ENCODE data around the gene PLXNC1.

Gene PLXNC1

GRCh38 chr12:94112121-94112520 is 36.3 kb upstream of the PLXNC1 start:
- H3K4me3 ChIP-seq (ENCODE audit: low read depth, low read length): no peak overlapping the region
- no peaks in the 10 kb centered on the region for H3K4me1 ChIP-seq (ENCODE audit: control insufficient read depth, insufficient read depth, low read length)
- no peaks in the 10 kb centered on the region for H3K9me3 ChIP-seq (ENCODE audit: control insufficient read depth, insufficient read depth, low read length)
- no peaks in the 10 kb centered on the region for H3K36me3 ChIP-seq (ENCODE audit: control insufficient read depth, insufficient read depth, low read length)
- H3K9ac ChIP-seq (ENCODE audit: low read depth, low read length): no peak overlapping the region
- H3K27me3 ChIP-seq (ENCODE audit: control insufficient read depth, insufficient read depth, low read length): peaks cover 2% of the 10 kb centered on the region

GRCh38 chr12:94114166-94114565 is 34.2 kb upstream of the PLXNC1 start:
- H3K36me3 ChIP-seq (ENCODE audit: control insufficient read depth, insufficient read depth, low read length): no peaks in the 10 kb centered on the region
- H3K4me1 ChIP-seq (ENCODE audit: control insufficient read depth, insufficient read depth, low read length): no peaks in the 10 kb centered on the region
- peaks cover 2% of the 10 kb centered on the region for H3K27me3 ChIP-seq (ENCODE audit: control insufficient read depth, insufficient read depth, low read length)
- no peak overlapping the region for H3K4me3 ChIP-seq (ENCODE audit: low read depth, low read length)
- H3K9me3 ChIP-seq (ENCODE audit: control insufficient read depth, insufficient read depth, low read length): no peaks in the 10 kb centered on the region
- H3K9ac ChIP-seq (ENCODE audit: low read depth, low read length): no peak overlapping the region

DNA sequence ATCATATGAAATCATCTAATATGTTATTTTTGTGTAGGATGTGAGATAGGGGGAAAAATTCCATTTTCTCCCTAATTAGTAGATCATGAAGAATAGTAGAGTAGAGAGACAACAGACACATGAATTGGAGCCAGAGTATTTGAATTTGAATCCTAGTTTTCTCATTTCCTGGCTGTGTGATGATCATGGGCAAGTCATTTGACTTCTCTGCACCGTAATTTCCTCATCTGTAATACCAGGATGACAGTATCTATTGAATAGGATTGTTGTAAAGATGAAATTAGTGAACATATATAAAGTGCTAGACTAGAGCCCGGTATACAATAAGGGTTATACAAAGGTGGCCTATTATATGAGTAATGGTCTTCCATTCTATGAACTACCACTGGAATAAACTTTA is 32.2 kb upstream of the PLXNC1 start:
- H3K9ac ChIP-seq (ENCODE audit: low read depth, low read length): no peak overlapping the region
- H3K36me3 ChIP-seq (ENCODE audit: control insufficient read depth, insufficient read depth, low read length): no peaks in the 10 kb centered on the region

GRCh38 chr12:94121886-94122285 is 26.5 kb upstream of the PLXNC1 start:
- Histone ChIP-seq H3K4me3 (ENCODE audit: low read depth, low read length) (no peak overlapping the region), H3K9me3 (ENCODE audit: control insufficient read depth, insufficient read depth, low read length) (no peaks in the 10 kb centered on the region), H3K36me3 (ENCODE audit: control insufficient read depth, insufficient read depth, low read length) (no peaks in the 10 kb centered on the region), H3K27me3 (ENCODE audit: control insufficient read depth, insufficient read depth, low read length) (peaks cover 11% of the 10 kb centered on the region), H3K9ac (ENCODE audit: low read depth, low read length) (no peak overlapping the region), H3K4me1 (ENCODE audit: control insufficient read depth, insufficient read depth, low read length) (peaks cover 4% of the 10 kb centered on the region)

More for the DNA sequence above, 32.2 kb upstream of the PLXNC1 start:
- Histone ChIP-seq H3K9me3 (ENCODE audit: control insufficient read depth, insufficient read depth, low read length) (no peaks in the 10 kb centered on the region), H3K27me3 (ENCODE audit: control insufficient read depth, insufficient read depth, low read length) (peaks cover 2% of the 10 kb centered on the region), H3K4me3 (ENCODE audit: low read depth, low read length) (no peak overlapping the region), H3K4me1 (ENCODE audit: control insufficient read depth, insufficient read depth, low read length) (no peaks in the 10 kb centered on the region)

DNA sequence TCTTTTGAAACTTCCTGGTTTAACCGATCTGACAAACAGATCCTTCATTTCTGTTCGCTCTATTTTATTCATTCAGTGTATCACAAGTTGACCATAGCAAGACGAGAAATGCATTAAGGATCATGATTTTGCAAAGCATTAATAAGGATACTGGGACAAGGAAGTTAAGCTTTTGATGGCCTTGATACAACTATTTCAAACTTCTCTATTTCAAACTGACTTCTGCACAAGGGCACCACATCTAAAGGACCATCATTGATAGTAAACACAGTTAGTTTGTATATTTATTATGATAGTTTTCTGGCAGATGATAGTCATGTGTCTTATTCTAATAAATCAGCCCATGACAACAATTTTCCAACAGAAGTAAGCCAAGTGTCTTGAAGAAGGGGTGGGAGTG is 25.8 kb upstream of the PLXNC1 start:
- Histone ChIP-seq H3K9me3 (ENCODE audit: control insufficient read depth, insufficient read depth, low read length) (no peaks in the 10 kb centered on the region), H3K4me3 (ENCODE audit: low read depth, low read length) (no peak overlapping the region), H3K27me3 (ENCODE audit: control insufficient read depth, insufficient read depth, low read length) (peaks cover 11% of the 10 kb centered on the region), H3K36me3 (ENCODE audit: control insufficient read depth, insufficient read depth, low read length) (no peaks in the 10 kb centered on the region), H3K4me1 (ENCODE audit: control insufficient read depth, insufficient read depth, low read length) (peaks cover 4% of the 10 kb centered on the region), H3K9ac (ENCODE audit: low read depth, low read length) (no peak overlapping the region)

DNA sequence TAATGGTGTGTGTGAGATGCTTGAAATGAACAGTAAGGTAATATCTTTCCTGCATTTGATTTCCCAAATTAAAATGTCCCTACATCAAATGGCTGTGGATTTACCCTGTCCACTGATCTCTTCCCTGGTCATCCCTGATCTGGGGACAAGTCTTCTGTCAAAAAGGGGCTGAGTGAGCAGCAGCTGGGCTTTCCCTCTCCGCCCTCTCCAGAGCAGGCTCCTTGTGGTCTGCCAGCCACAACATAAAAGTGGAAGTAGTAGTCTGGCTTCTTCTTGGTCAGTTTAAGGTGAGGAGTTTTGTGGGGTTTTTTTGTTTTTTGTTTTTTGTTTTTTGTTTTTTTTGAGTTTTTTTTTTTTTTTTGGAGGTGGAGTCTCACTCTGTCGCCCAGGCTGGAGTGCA is 25.2 kb upstream of the PLXNC1 start:
- H3K9ac ChIP-seq (ENCODE audit: low read depth, low read length): no peak overlapping the region
- no peaks in the 10 kb centered on the region for H3K36me3 ChIP-seq (ENCODE audit: control insufficient read depth, insufficient read depth, low read length)
- H3K27me3 ChIP-seq (ENCODE audit: control insufficient read depth, insufficient read depth, low read length): peaks cover 11% of the 10 kb centered on the region
- no peak overlapping the region for H3K4me3 ChIP-seq (ENCODE audit: low read depth, low read length)
- H3K4me1 ChIP-seq (ENCODE audit: control insufficient read depth, insufficient read depth, low read length): peaks cover 4% of the 10 kb centered on the region
- no peaks in the 10 kb centered on the region for H3K9me3 ChIP-seq (ENCODE audit: control insufficient read depth, insufficient read depth, low read length)

DNA sequence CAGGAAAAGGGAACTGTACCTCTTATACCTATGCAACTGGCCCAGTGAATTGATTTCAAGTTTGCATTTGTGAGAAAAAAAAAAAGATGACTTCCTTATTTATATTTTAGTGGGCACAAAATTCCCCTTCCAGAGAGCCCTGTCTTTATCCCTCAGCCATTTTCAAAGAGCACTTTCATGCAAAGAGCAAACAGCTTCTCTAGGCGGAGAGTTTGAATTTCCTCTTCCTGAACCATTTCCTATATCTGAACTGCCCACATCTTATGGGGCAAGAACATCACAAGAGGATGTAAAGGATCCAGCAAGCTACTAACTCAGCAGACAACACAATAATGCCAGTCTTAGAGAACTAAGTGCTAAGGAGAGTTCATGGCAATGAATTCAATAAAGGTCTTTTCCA is 22.3 kb upstream of the PLXNC1 start:
- Histone ChIP-seq H3K9ac (ENCODE audit: low read depth, low read length) (no peak overlapping the region), H3K27me3 (ENCODE audit: control insufficient read depth, insufficient read depth, low read length) (peaks cover 17% of the 10 kb centered on the region), H3K36me3 (ENCODE audit: control insufficient read depth, insufficient read depth, low read length) (no peaks in the 10 kb centered on the region), H3K4me1 (ENCODE audit: control insufficient read depth, insufficient read depth, low read length) (peaks cover 4% of the 10 kb centered on the region), H3K4me3 (ENCODE audit: low read depth, low read length) (no peak overlapping the region), H3K9me3 (ENCODE audit: control insufficient read depth, insufficient read depth, low read length) (no peaks in the 10 kb centered on the region)

- Histone ChIP-seq H3K36me3 (ENCODE audit: control insufficient read depth, insufficient read depth, low read length) (no peaks in the 10 kb centered on the region), H3K4me3 (ENCODE audit: low read depth, low read length) (no peak overlapping the region), H3K4me1 (ENCODE audit: control insufficient read depth, insufficient read depth, low read length) (peaks cover 4% of the 10 kb centered on the region), H3K9ac (ENCODE audit: low read depth, low read length) (no peak overlapping the region), H3K9me3 (ENCODE audit: control insufficient read depth, insufficient read depth, low read length) (no peaks in the 10 kb centered on the region), H3K27me3 (ENCODE audit: control insufficient read depth, insufficient read depth, low read length) (peaks cover 17% of the 10 kb centered on the region)
Observed at GRCh38 chr12:94127239-94128131, 20.9 kb upstream of the PLXNC1 start.

- H3K4me3 ChIP-seq (ENCODE audit: low read depth, low read length): no peak overlapping the region
- no peaks in the 10 kb centered on the region for H3K36me3 ChIP-seq (ENCODE audit: control insufficient read depth, insufficient read depth, low read length)
- no peak overlapping the region for H3K9ac ChIP-seq (ENCODE audit: low read depth, low read length)
- peaks cover 17% of the 10 kb centered on the region for H3K27me3 ChIP-seq (ENCODE audit: control insufficient read depth, insufficient read depth, low read length)
- H3K4me1 ChIP-seq (ENCODE audit: control insufficient read depth, insufficient read depth, low read length): peaks cover 4% of the 10 kb centered on the region
- H3K9me3 ChIP-seq (ENCODE audit: control insufficient read depth, insufficient read depth, low read length): no peaks in the 10 kb centered on the region
Observed at GRCh38 chr12:94128280-94128679, 20.1 kb upstream of the PLXNC1 start.

GRCh38 chr12:94133964-94134795 is 14.2 kb upstream of the PLXNC1 start:
- Histone ChIP-seq H3K4me3 (ENCODE audit: low read depth, low read length) (no peak overlapping the region), H3K36me3 (ENCODE audit: control insufficient read depth, insufficient read depth, low read length) (no peaks in the 10 kb centered on the region), H3K9ac (ENCODE audit: low read depth, low read length) (no peak overlapping the region), H3K4me1 (ENCODE audit: control insufficient read depth, insufficient read depth, low read length) (no peaks in the 10 kb centered on the region), H3K27me3 (ENCODE audit: control insufficient read depth, insufficient read depth, low read length) (peaks cover 2% of the 10 kb centered on the region), H3K9me3 (ENCODE audit: control insufficient read depth, insufficient read depth, low read length) (no peaks in the 10 kb centered on the region)

- Histone ChIP-seq H3K4me1 (ENCODE audit: control insufficient read depth, insufficient read depth, low read length) (no peaks in the 10 kb centered on the region), H3K9ac (ENCODE audit: low read depth, low read length) (no peak overlapping the region), H3K9me3 (ENCODE audit: control insufficient read depth, insufficient read depth, low read length) (no peaks in the 10 kb centered on the region), H3K4me3 (ENCODE audit: low read depth, low read length) (no peak overlapping the region), H3K27me3 (ENCODE audit: control insufficient read depth, insufficient read depth, low read length) (no peaks in the 10 kb centered on the region), H3K36me3 (ENCODE audit: control insufficient read depth, insufficient read depth, low read length) (no peaks in the 10 kb centered on the region)
Observed at GRCh38 chr12:94135896-94136295, 12.5 kb upstream of the PLXNC1 start.

DNA sequence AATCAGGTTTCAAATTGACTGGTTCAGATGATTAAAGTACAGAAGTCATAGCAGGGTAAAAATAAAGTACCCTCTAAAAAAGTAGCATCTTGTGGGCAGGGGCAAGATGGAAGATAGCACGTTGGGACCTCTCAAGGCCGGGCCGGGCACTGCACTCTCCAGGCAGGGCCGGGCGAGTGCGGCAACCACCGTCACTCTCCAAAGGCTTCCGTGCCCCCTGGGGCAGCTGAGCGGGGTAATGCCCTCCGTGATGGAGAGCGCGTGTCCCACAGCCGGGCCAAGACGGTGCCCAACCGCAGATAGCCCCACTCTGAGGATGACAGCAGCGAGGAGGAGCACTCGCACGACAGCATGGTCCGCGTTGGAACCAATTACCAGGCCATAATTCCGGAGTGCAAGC is 8.6 kb upstream of the PLXNC1 start:
- Histone ChIP-seq H3K9me3 (ENCODE audit: control insufficient read depth, insufficient read depth, low read length) (no peaks in the 10 kb centered on the region), H3K4me3 (ENCODE audit: low read depth, low read length) (no peak overlapping the region), H3K4me1 (ENCODE audit: control insufficient read depth, insufficient read depth, low read length) (no peaks in the 10 kb centered on the region), H3K27me3 (ENCODE audit: control insufficient read depth, insufficient read depth, low read length) (peaks cover 28% of the 10 kb centered on the region), H3K9ac (ENCODE audit: low read depth, low read length) (no peak overlapping the region), H3K36me3 (ENCODE audit: control insufficient read depth, insufficient read depth, low read length) (no peaks in the 10 kb centered on the region)
